ENCODE measurements around the gene NFIX.

Gene NFIX

GRCh38 chr19:13004273-13004672 lies 9.0 kb downstream of the NFIX start:
- no peak for TF ChIP-seq ZFX (IDR thresholded peaks at IDR 0.05)
- TF ChIP-seq, protein P1, sequence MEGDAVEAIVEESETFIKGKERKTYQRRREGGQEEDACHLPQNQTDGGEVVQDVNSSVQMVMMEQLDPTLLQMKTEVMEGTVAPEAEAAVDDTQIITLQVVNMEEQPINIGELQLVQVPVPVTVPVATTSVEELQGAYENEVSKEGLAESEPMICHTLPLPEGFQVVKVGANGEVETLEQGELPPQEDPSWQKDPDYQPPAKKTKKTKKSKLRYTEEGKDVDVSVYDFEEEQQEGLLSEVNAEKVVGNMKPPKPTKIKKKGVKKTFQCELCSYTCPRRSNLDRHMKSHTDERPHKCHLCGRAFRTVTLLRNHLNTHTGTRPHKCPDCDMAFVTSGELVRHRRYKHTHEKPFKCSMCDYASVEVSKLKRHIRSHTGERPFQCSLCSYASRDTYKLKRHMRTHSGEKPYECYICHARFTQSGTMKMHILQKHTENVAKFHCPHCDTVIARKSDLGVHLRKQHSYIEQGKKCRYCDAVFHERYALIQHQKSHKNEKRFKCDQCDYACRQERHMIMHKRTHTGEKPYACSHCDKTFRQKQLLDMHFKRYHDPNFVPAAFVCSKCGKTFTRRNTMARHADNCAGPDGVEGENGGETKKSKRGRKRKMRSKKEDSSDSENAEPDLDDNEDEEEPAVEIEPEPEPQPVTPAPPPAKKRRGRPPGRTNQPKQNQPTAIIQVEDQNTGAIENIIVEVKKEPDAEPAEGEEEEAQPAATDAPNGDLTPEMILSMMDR (conservative IDR thresholded peaks at IDR 0.05) = no peak
- peak overlapping the region; percentile 100 for H3K27ac ChIP-seq

- 0 out of 2 replicates have a peak, but pooled peaks have one; percentile 20 for TF ChIP-seq ZFX (IDR thresholded peaks at IDR 0.05)
- TF ChIP-seq, protein P1 (conservative IDR thresholded peaks at IDR 0.05) = no peak
These were observed 10.0 kb downstream of the NFIX start for GRCh38 chr19:13005253-13005652.

GRCh38 chr19:13005861-13006370 lies 10.6 kb downstream of the NFIX start:
- peak overlapping the region; percentile 100 for H3K27ac ChIP-seq
- TF ChIP-seq ZFX (IDR thresholded peaks at IDR 0.05) = no peak

More at GRCh38 chr19:13005253-13005652, 10.0 kb downstream of the NFIX start:
- H3K27ac ChIP-seq = peak overlapping the region; percentile 100

- TF ChIP-seq, protein P1 (conservative IDR thresholded peaks at IDR 0.05) = no peak
- TF ChIP-seq ZFX (IDR thresholded peaks at IDR 0.05) = no peak
- peak overlapping the region; percentile 100 for H3K27ac ChIP-seq
These were observed 11.4 kb downstream of the NFIX start for GRCh38 chr19:13006431-13007281.

- TF ChIP-seq, protein P1 (conservative IDR thresholded peaks at IDR 0.05) = no peak; the same call in 1 of the 2 replicates
- TF ChIP-seq ZFX (IDR thresholded peaks at IDR 0.05) = no peak; the same call in 1 of the 2 replicates
- H3K27ac ChIP-seq = peak overlapping the region; percentile 100
These were observed 12.2 kb downstream of the NFIX start for GRCh38 chr19:13007292-13008045.

- H3K27ac ChIP-seq = peak overlapping the region; percentile 100
- TF ChIP-seq, protein P1 (conservative IDR thresholded peaks at IDR 0.05) = no peak
- no peak for TF ChIP-seq ZFX (IDR thresholded peaks at IDR 0.05)
These were observed 13.9 kb downstream of the NFIX start for GRCh38 chr19:13008926-13009787.

Data from C4-2B (cell line).